ENCODE data around the gene TACR2. TPM values are rescaled to one million over a fixed set of nuclear protein-coding genes. Genes with fewer than 3 reads are reported as not detected.

Gene TACR2
- total and polyA plus RNA-seq, 2 experiments from 2014 or later: not detected

GRCh38 chr10:69374931-69375306 is 41.8 kb downstream of the TACR2 start (continued):
- no peak for TF ChIP-seq REST (IDR thresholded peaks at IDR 0.05; ENCODE audit: unreplicated experiment)
- TF ChIP-seq JUNB (IDR thresholded peaks at IDR 0.05; ENCODE audit: unreplicated experiment): no peak
- TF ChIP-seq POLR2AphosphoS5 (IDR thresholded peaks at IDR 0.05; ENCODE audit: low read depth): no peak
- TF ChIP-seq EZH2 (IDR thresholded peaks at IDR 0.05; ENCODE audit: low read depth, unreplicated experiment): no peak
- TF ChIP-seq CTCF (conservative IDR thresholded peaks at IDR 0.05; ENCODE audit: low read depth in 2 of 2): no peak
- TF ChIP-seq ZNF331 (CRISPR knock-in tag; IDR thresholded peaks at IDR 0.05; ENCODE audit: low read depth): no peak
- TF ChIP-seq NANOG (IDR thresholded peaks at IDR 0.05; ENCODE audit: borderline replicate concordance): no peak
- no peak for TF ChIP-seq ZNF114 (CRISPR knock-in tag; IDR thresholded peaks at IDR 0.05)
- TF ChIP-seq CREB1 (CRISPR knock-in tag; IDR thresholded peaks at IDR 0.05; ENCODE audit: low read depth): no peak
- no peak for TF ChIP-seq ETS1 (IDR thresholded peaks at IDR 0.05)

DNA sequence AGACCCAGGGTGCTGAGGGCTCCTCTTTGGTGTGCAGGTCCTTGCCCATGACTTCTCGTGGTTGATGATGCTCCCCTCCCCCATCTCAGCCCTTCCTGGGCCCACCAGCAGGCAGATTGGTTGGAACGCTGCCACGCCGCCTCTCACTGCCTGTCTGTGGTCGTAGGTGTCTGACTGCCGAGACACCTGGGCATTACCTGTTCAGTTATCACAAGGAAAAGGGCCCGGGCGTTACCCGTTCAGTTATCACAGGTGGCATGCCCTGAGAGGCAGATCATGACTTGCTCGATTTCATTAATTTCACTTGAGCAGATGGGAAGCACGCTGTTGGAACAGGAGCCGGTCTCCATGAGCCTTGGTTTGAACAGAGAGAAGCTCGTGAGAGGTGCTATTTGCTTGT is 42.5 kb downstream of the TACR2 start:
- Mint-ChIP-seq H3K27ac (peak overlapping the region; percentile 97), H3K4me1 (peaks cover 46% of the 10 kb centered on the region), H3K27me3 (ENCODE audit: insufficient read depth, low read depth, poor library complexity) (peaks cover 12% of the 10 kb centered on the region), H3K9me3 (no peaks in the 10 kb centered on the region), H3K4me3 (no peak overlapping the region), H3K36me3 (ENCODE audit: low read depth) (peaks cover 78% of the 10 kb centered on the region)
- Histone ChIP-seq H3K79me2 (replicated peaks; ENCODE audit: insufficient read depth) (peaks cover 56% of the 10 kb centered on the region), H3K27ac (ENCODE audit: low read depth) (peak overlapping the region; percentile 66; the same call in 1 of the 2 replicates), H3K27me3 (ENCODE audit: insufficient read depth) (no peaks in the 10 kb centered on the region), H2AFZ (no peak overlapping the region), H3F3A (replicated peaks; ENCODE audit: low read depth) (peaks cover 22% of the 10 kb centered on the region), H3K4me1 (ENCODE audit: insufficient read depth) (peaks cover 18% of the 10 kb centered on the region; the same call in 1 of the 2 replicates), H3K4me3 (no peak overlapping the region), H3K9me2 (ENCODE audit: insufficient read depth) (no peaks in the 10 kb centered on the region), H3K36me3 (ENCODE audit: insufficient read depth) (peaks cover 56% of the 10 kb centered on the region), H3K4me2 (no peak overlapping the region), H4K20me1 (replicated peaks; ENCODE audit: insufficient read depth) (peaks cover 14% of the 10 kb centered on the region)
- TF ChIP-seq ZNF331 (CRISPR knock-in tag; IDR thresholded peaks at IDR 0.05; ENCODE audit: low read depth): no peak
- TF ChIP-seq ETS1 (IDR thresholded peaks at IDR 0.05): no peak
- no peak for TF ChIP-seq EZH2 (IDR thresholded peaks at IDR 0.05; ENCODE audit: low read depth, unreplicated experiment)
- TF ChIP-seq POLR2AphosphoS5 (IDR thresholded peaks at IDR 0.05; ENCODE audit: low read depth): no peak
- no peak for ATAC-seq
- DNase-seq (ENCODE audit: low spot score): no peak

All from GM23338 (cell line).